A375 (cell line): Measurements from ENCODE around the gene SLCO4C1. TPM values are rescaled to one million over a fixed set of nuclear protein-coding genes. Genes with fewer than 3 reads are reported as not detected.

Experiments
- total RNA-seq: library from RNA; depleted of rRNA; stranded (reverse); fragments of >200 nt; shearing (Covaris generic); gene quantifications from 2 replicates; pipeline ENCODE4 v1.2.3, GENCODE V29; 2014; rRNA removed

SLCO4C1 gene, protein sequence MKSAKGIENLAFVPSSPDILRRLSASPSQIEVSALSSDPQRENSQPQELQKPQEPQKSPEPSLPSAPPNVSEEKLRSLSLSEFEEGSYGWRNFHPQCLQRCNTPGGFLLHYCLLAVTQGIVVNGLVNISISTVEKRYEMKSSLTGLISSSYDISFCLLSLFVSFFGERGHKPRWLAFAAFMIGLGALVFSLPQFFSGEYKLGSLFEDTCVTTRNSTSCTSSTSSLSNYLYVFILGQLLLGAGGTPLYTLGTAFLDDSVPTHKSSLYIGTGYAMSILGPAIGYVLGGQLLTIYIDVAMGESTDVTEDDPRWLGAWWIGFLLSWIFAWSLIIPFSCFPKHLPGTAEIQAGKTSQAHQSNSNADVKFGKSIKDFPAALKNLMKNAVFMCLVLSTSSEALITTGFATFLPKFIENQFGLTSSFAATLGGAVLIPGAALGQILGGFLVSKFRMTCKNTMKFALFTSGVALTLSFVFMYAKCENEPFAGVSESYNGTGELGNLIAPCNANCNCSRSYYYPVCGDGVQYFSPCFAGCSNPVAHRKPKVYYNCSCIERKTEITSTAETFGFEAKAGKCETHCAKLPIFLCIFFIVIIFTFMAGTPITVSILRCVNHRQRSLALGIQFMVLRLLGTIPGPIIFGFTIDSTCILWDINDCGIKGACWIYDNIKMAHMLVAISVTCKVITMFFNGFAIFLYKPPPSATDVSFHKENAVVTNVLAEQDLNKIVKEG
- 0.48 and 0.87 TPM in 2 replicates for total RNA-seq

DNA sequence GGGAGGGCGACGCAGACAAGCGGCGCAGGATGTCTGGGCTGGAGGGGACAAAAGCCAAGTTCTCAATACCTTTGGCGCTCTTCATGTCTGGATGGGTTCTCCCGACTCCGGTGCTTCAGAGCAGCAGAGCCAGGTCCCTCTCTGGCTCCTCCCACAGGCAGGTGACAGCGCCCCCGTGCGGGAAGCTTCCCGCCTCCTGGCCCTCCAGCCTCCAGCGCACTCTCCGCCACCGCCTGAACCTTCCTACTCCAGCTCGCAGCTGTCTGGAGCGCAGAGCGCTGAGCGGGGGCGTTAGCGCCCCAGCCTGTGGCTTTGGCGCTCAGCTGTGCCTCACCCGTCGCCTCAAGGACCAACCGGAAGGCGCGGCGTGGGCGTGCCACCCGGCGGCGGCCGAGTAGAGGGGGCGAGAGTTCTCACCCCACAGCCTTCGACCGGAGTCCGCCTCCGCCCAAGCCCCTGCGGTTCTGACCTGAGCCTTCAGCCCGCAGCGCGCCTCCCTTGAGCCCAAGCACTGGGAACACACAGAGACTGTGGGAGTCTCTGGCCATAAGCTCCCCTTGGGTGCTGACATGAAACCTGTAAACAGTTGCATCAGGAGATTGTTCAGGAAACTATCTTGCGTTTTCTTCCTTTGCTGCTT lies at the start of gene SLCO4C1:
Gene SLCO4C1 (minus strand): TSS at position 107 of the 640 bp plus-strand sequence. CDS start 22 bp downstream, at position 85.

Other genes starting within 250 kb of the SLCO4C1 start
- not detected in 2 replicates for gene SLCO6A1, start 202.7 kb upstream of the SLCO4C1 start, total RNA-seq